ENCODE results near the gene POM121C. TPM values are rescaled to one million over a fixed set of nuclear protein-coding genes. Genes with fewer than 3 reads are reported as not detected.
"Not testable (repeated sequence)": the region's sequence is repeated elsewhere in the genome, so short reads cannot be mapped to it uniquely, and the experiment has no call there.

POM121C gene
- total RNA-seq, 4 donors from 2014 or later, result 15.5 to 29.1 (median 25.1) TPM

GRCh38 chr7:75518842-75519241 lies 32.7 kb upstream of the POM121C start:
- H3K36me3 ChIP-seq, result peaks cover 17 to 59% (median 32%) of the 10 kb centered on the region in 4 donors
- intact Hi-C loops (cut with DNase I), result not testable (repeated sequence)

GRCh38 chr7:75509033-75509432 lies 22.9 kb upstream of the POM121C start:
- intact Hi-C loops (cut with DNase I); H3K4me1 ChIP-seq; H3K9me3 ChIP-seq; DNase-seq (ENCODE audit: extremely low spot score); H3K27me3 ChIP-seq; H3K27ac ChIP-seq (replicated peaks in 1 of 4); H3K4me3 ChIP-seq: not testable (repeated sequence)
- H3K36me3 ChIP-seq, result peaks cover 3 to 32% (median 9%) of the 10 kb centered on the region in 4 donors
- no CpG with 5 or more reads among the region's 4 CpGs for WGBS

More at GRCh38 chr7:75518842-75519241, 32.7 kb upstream of the POM121C start:
- not testable (repeated sequence) for DNase-seq (ENCODE audit: extremely low spot score); H3K4me3 ChIP-seq; H3K4me1 ChIP-seq; H3K9me3 ChIP-seq; H3K27me3 ChIP-seq; H3K27ac ChIP-seq (replicated peaks in 1 of 4)
- 63% methylated on average over 2 of the region's 2 CpGs for WGBS

- H3K27me3 ChIP-seq; DNase-seq (ENCODE audit: extremely low spot score); H3K27ac ChIP-seq (replicated peaks in 1 of 4); H3K36me3 ChIP-seq; H3K9me3 ChIP-seq; H3K4me3 ChIP-seq; intact Hi-C loops (cut with DNase I); H3K4me1 ChIP-seq: not testable (repeated sequence)
- WGBS, result 82% methylated on average over 4 of the region's 6 CpGs
These were observed 5.9 kb upstream of the POM121C start, which contains the start of gene SPDYE5 for GRCh38 chr7:75492020-75492419. Gene SPDYE5, plus strand, starts transcription at chr7:75492320. Its CDS starts 1,728 bp downstream, at chr7:75494048.

DNA sequence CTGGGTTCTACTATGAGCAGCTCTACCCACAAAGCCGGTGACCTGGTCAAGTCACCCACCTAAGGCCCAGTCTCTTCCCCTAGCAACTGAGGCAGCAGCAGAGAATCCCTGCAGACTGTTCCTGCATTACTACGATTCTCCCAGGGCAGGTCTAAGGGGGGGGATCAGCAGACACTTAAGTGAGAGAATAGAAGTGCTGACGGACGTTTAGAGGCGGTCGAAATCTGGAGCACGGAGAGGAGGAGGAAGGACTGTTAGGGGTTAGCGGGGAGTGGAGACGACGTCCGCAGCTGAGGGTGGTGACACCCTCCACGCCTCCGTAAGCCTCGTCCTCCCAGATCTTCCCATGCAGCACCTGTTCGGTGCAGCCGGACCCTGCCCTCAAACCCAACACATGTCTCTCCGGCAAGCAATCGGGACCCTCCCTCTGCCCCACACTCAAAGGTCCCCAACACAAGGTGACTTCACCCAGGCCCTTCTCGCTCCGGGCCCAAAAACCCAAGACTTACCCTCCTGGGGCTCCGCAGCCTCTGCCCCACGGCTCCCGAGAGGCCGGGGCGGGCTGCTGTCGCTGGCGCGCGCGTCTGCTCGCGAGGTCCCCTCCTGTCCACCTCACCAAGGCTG lies 632 bp downstream of the POM121C start:
- DNase-seq (ENCODE audit: extremely low spot score); H3K9me3 ChIP-seq; H3K27me3 ChIP-seq; intact Hi-C loops (cut with DNase I); H3K36me3 ChIP-seq: not testable (repeated sequence)
- WGBS, result 2% methylated on average over 7 of the region's 32 CpGs
- H3K4me1 ChIP-seq, result peaks cover 3 to 13% (median 8%) of the 10 kb centered on the region in 4 donors
- peak overlapping the region; percentile 68 to 86 (median 76) for H3K4me3 ChIP-seq
- peak overlapping the region; percentile 90 to 93 (median 92) for H3K27ac ChIP-seq (replicated peaks in 1 of 4)

- H3K9me3 ChIP-seq; H3K27me3 ChIP-seq; DNase-seq (ENCODE audit: extremely low spot score); intact Hi-C loops (cut with DNase I); H3K4me1 ChIP-seq; H3K4me3 ChIP-seq; H3K36me3 ChIP-seq; H3K27ac ChIP-seq (replicated peaks in 1 of 4): not testable (repeated sequence)
These were observed 5.8 kb downstream of the POM121C start for GRCh38 chr7:75480313-75480712.

DNA sequence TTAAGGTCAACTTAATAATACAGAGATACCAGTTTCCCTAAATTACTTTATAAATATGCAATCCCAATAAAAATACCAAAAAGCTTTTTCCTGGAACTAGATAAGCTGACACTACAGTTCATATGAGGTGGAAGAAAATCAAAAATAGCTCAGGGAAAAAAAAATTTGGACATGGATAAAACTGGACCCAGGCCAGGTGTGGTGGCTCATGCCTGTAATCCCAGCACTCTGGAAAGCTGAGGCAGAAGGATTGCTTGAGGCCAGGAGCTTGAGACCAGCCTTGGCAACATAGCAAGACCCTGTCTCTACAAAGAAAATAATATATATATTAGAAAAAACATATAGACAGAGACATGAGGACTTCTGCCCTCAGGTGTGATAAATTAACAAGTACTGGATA lies 8.6 kb downstream of the POM121C start:
- intact Hi-C loops (cut with DNase I); H3K27me3 ChIP-seq; H3K4me1 ChIP-seq; DNase-seq (ENCODE audit: extremely low spot score); H3K9me3 ChIP-seq; H3K4me3 ChIP-seq: not testable (repeated sequence)
- peak overlapping the region in 1 of 4 donors; percentile 30 for H3K27ac ChIP-seq (replicated peaks in 1 of 4)
- H3K36me3 ChIP-seq, result peaks cover 4 to 29% (median 26%) of the 10 kb centered on the region in 4 donors

DNA sequence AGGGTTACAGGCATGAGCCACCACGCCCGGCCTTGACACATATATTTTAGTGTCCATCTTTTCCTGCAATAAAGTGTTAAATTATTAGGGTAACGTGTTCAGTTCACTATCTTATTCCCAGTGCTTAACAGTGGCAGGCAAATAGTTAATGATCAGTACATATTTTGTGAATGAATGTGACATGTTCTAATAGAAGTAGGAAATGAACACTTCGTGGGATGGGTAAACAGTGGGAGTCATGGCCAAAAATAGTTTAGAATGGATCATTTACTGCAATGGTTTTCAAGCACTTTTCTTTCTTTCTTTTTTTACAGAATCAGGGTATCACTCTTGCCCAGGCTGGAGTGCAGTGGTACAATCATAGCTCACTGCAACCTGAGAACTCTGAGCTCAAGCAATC lies 15.9 kb downstream of the POM121C start:
- intact Hi-C loops (cut with DNase I); H3K27me3 ChIP-seq; H3K4me3 ChIP-seq; H3K27ac ChIP-seq (replicated peaks in 1 of 4); DNase-seq (ENCODE audit: extremely low spot score); H3K4me1 ChIP-seq; H3K9me3 ChIP-seq: not testable (repeated sequence)
- 90% methylated on average over 3 of the region's 4 CpGs for WGBS
- peaks cover 16 to 62% (median 39%) of the 10 kb centered on the region in 4 donors for H3K36me3 ChIP-seq

DNA sequence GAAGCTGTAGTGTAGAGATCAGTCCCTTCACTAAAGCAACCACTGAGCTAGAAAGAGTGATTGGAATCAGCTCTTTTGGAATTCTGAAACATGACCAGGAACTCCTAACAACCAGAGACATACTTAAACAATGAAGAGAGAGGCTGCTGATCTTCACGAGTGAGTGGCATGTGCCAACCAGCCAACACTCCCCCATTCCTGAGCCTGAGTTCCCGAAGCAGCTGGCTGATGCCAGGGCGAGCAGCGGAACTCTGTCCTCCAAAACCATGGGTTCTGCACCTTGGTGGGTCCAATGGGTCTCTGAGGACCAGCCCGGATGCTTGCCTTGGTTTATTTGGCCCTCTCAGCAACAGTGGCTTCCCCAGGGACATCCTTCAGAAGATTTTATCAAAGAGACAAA lies 25.6 kb downstream of the POM121C start:
- H3K4me3 ChIP-seq; DNase-seq (ENCODE audit: extremely low spot score); H3K9me3 ChIP-seq; H3K27ac ChIP-seq (replicated peaks in 1 of 4); H3K27me3 ChIP-seq; H3K4me1 ChIP-seq; intact Hi-C loops (cut with DNase I): not testable (repeated sequence)
- peaks cover 0 to 12% (median 9%) of the 10 kb centered on the region in 4 donors for H3K36me3 ChIP-seq
- no CpG with 5 or more reads among the region's 5 CpGs for WGBS

- intact Hi-C loops (cut with DNase I), result not testable (repeated sequence)
- WGBS, result 33% methylated on average over 1 of the region's 5 CpGs
These were observed 28.1 kb downstream of the POM121C start for GRCh38 chr7:75458034-75458433.

DNA sequence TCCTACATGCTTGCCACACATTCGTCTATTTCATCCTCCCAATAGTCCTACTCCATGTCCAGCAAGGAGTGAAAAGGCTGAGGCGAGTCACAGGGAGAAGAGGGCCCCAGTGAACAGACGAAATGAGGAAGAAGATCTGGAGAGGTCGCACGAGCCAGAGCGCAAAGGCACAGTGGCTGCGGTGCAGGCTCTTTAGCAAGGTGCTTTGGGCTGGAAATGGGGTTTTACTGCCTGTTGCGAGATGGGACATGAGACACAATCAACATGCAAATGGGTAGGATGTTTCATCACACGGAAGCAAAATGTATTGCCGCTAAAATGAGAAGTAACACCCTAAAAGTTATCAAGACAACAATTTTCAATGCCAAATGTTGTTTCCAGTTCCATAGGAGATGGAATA lies 29.7 kb downstream of the POM121C start:
- intact Hi-C loops (cut with DNase I), result not testable (repeated sequence)
- WGBS, result 87% methylated on average over 9 of the region's 10 CpGs

More at GRCh38 chr7:75458034-75458433, 28.1 kb downstream of the POM121C start:
- H3K27me3 ChIP-seq; H3K4me1 ChIP-seq; H3K27ac ChIP-seq (replicated peaks in 1 of 4); H3K4me3 ChIP-seq; H3K9me3 ChIP-seq; DNase-seq (ENCODE audit: extremely low spot score): not testable (repeated sequence)
- peaks cover 0 to 13% (median under 1%) of the 10 kb centered on the region in 4 donors for H3K36me3 ChIP-seq

More for the DNA sequence above, 29.7 kb downstream of the POM121C start:
- not testable (repeated sequence) for H3K27ac ChIP-seq (replicated peaks in 1 of 4); DNase-seq (ENCODE audit: extremely low spot score); H3K27me3 ChIP-seq; H3K9me3 ChIP-seq; H3K4me1 ChIP-seq; H3K4me3 ChIP-seq; H3K36me3 ChIP-seq

All from esophagus muscularis mucosa (tissue), 4 donors.